ENCODE results near the gene COMMD10. TPM values are rescaled to one million over a fixed set of nuclear protein-coding genes. Genes with fewer than 3 reads are reported as not detected.

The COMMD10 gene
- total and polyA plus RNA-seq, 4 experiments from 2014 or later = 31.4 to 54.3 (median 35.2) TPM

Other genes starting within 250 kb of the COMMD10 start
- gene ATG12, start 243.5 kb upstream of the COMMD10 start, total RNA-seq = 10 to 100 TPM; 84.7 to 85.9 TPM
- 100 to 1,000 TPM in 1 of 2 donors, 10 to 100 TPM in 1; 98.5 to 133 TPM for gene ATG12, start 243.5 kb upstream of the COMMD10 start, polyA plus RNA-seq
- gene AP3S1, start 243.1 kb upstream of the COMMD10 start, total RNA-seq = 10 to 100 TPM; 44.5 to 46.3 TPM
- 10 to 100 TPM; 69.4 to 97.3 TPM for gene AP3S1, start 243.1 kb upstream of the COMMD10 start, polyA plus RNA-seq
- gene LVRN, start 122.5 kb upstream of the COMMD10 start, total RNA-seq = not detected
- gene LVRN, start 122.5 kb upstream of the COMMD10 start, polyA plus RNA-seq = not detected
- gene ARL14EPL, start 52.6 kb upstream of the COMMD10 start, total RNA-seq = not detected
- gene ARL14EPL, start 52.6 kb upstream of the COMMD10 start, polyA plus RNA-seq = not detected

All from CD4-positive, alpha-beta memory T cell (primary cell).